HG03025 (cell line): ENCODE measurements around the gene CALR.
"Not testable (repeated sequence)": the region's sequence is repeated elsewhere in the genome, so short reads cannot be mapped to it uniquely, and the experiment has no call there.

Experiments used
- ATAC-seq: cut with Tn5 transposase; IDR thresholded peaks from one replicate; pipeline ENCODE4 v1.9.1; 2021; ENCODE audit warnings: mild to moderate bottlenecking, moderate library complexity; ENCODE audit not compliant: unreplicated experiment, low FRiP score

Gene CALR

DNA sequence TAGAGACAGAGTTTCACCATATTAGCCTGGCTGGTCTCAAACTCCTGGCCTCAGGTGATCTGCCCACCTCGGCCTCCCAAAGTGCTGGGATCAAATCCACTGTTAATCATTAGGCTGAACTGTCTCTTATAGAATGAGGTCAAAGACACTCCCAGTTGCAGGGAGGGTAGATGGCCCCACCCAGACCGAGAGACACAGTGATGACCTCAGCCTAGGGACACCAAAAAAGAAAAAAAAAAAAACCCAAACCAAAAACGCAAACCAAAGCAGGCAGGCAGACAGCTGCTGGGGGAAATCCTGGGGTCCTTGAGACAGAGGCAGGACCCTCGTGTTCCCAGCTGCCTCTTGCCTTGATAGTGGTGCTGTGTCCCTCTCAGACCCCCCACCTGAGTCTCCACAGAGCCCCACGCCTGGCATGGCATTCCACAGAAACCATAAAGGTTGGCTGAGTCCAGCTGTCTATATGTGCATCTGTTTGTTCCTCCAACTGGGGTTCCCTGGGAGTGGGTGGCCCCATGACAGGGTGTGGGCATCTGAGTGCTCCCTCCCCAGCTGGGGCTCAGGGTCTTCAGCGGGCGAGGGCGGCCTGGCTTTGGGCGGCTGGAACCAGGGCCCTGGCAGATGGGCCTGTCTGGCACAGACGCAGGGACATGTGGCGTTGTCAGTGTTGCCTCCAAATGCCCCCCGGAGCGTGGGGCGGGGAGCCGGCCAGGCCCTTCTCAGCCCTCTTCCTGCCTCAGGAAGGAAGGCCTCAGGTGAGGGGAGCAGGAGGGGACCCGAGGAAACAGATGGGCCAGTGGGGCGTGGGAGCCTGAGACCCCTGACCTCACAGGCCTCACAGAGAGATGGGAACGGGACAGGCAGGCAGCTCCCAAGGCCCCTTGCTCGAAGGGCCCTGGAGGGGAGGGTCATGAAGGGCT is 36.2 kb downstream of the CALR start:
- ATAC-seq = no peak

DNA sequence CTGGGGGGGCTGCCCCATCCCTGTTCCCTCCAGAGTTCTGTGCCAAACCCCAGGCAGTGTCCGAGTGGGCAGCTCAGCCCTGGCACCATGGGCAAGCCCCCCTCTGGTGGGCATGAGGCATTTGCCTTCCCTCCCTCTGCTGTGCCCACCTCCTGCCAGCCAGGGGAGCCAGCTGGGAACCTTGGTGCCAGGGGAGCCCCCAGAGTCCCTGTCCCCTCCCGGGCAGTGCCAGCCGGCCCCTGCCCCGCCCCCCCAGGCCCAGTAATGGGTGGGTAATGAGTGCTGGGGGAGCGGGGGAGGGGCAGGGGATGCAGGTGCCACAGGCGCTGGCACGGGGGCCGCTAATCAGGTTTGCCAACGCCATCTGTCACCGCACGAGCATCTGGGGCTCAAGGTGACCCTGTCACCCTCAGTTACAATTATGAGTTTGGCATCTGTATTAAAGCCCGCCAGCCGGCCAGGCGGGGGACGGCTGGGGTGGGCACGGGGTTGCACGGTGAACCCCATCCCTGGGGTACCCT is 36.9 kb downstream of the CALR start:
- no peak for ATAC-seq

DNA sequence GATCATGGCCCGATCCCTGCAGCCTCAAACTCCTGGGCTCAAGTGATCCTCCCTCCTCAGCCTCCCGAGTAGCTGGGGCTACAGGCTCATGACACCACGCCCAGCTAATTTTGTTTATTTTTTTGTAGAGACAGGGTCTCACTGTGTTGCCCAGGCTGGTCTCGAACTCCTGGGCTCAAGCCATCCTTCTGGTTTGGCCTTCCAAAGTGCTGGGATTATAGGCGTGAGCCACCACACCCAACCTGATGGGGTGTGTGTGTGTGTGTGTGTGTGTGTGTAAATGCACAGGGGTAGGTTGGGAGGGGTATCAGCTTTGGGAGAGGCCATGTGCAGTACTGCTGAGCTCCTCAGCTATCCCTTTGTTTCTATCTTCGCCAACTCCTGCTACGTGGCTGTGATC is 37.7 kb downstream of the CALR start:
- not testable (repeated sequence) for ATAC-seq

DNA sequence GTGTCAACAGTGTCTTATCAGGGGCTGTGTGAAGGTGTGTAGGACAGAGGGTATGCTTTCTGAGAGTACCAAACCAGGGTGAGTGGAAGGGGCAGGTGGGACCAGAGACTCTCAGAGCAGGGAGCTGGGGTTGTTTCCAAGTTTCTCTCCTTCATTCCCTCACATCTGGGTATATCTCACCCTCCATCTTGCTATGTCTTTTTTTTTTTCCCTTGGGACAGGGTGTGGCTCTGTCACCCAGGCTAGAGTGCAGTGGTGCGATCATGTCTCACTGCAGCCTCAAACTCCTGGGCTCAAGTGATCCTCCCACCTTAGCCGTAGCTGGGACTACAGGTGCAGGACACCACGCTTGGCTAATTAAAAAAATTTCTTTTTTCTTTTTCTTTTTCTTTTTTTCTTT is 41.6 kb downstream of the CALR start:
- ATAC-seq = no peak

DNA sequence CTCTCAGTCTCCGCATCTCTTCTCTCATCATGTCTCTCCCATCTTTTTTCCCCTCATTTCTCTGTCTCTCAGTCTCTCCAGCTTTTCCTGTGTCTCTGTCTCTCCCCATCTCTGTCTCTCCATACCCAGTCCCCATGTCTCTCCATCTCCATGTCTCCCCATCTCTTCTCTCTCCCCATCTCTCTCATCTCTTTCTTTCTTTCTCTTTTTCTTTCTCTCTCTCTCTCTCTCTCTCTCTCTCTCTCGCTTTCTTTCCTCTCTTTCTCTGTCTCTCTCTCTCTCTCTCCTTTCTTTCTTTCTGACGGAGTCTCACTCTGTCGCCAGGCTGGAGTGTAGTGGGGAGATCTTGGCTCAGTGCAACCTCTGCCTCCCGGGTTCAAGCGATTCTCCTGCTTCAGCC is 44.2 kb downstream of the CALR start:
- no peak for ATAC-seq

DNA sequence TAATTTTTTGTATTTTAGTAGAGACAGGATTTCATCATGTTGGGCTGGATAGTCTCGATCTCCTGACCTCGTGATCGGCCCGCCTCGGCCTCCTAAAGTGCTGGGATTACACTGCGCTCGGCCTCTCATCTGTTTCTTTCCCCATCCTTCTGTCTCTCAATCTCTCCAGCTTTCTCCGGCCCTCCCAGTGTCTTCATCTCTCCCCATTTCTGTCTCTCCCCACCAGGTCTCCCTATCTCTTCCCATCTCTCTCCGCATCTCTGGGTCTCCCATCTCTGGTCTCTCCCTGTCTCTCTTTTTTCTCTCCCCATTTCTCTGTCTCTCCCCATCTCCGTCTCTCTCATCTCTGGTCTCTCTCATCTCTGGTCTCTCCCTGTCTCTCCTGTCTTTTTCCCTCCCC is 44.7 kb downstream of the CALR start:
- ATAC-seq = no peak

DNA sequence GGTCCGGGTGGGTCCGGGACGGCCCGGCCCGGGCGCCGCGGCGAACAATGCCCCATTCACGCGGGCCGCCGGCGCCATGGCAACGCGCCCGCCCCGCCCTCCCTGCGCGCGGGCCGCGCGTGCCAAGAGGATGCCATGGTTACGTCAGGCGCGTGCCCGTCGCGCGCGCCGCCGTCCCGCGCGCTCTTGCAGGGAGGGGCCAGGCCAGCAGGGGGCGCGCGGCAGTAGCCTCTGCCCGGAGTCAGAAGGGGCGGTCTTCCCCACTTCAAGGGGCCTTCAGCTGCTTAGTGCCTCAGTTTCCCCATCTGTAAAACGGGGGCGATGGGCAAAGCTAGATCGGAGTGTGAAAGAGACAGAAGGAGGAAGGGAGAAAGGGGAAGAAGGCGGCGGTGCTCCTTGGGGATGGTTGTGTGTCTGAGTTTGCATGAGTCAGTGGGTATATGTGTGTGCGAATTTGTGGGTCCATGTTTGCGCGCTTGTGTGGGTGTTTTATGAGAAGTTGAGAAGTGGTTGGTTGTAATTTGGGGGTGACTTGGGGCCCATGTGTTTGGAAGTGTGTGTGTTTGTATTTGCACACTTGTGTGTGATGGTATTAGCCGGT is 45.2 kb downstream of the CALR start:
- ATAC-seq = no peak

DNA sequence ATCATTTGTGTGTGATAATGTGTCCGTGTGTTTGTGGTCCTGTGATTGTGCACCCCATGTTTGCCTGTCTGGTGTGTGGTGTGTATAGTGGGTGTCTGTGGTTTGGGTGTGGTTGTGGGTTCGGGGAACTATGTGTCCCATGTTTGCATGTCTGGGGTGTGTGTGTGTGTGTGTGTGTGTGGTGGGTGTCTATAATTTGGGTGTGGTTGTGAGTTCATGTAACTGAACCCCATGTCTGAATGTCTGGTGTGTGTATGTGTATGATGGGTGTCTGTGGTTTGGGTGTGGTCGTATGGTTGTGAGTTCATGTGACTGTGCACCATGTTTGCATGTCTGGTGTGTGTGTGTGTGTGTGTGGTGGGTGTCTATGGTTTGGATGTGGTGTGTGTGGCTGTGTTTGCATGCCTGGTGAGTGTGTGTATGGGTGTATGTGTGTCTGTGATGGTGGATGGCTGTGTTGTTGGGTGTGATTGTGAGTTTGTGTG is 45.8 kb downstream of the CALR start:
- no peak for ATAC-seq

DNA sequence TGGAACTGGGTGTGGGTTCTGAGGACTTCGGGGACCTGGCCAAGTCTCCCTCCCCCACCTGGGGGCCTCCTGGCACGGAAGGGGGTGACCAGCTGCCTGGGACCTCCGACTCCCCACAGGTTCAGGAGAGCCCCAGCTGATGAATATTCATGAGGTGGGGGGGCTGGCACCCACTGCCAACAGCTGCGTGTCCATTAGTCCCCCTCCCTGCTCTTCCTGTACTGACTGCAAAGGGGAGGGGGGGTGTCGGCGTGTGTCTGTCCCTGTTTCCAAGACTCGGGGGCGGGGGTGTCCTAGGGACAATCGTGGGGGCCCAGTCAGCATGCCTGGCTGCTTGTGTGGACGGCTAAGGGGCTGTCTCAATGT is 46.3 kb downstream of the CALR start:
- no peak for ATAC-seq

DNA sequence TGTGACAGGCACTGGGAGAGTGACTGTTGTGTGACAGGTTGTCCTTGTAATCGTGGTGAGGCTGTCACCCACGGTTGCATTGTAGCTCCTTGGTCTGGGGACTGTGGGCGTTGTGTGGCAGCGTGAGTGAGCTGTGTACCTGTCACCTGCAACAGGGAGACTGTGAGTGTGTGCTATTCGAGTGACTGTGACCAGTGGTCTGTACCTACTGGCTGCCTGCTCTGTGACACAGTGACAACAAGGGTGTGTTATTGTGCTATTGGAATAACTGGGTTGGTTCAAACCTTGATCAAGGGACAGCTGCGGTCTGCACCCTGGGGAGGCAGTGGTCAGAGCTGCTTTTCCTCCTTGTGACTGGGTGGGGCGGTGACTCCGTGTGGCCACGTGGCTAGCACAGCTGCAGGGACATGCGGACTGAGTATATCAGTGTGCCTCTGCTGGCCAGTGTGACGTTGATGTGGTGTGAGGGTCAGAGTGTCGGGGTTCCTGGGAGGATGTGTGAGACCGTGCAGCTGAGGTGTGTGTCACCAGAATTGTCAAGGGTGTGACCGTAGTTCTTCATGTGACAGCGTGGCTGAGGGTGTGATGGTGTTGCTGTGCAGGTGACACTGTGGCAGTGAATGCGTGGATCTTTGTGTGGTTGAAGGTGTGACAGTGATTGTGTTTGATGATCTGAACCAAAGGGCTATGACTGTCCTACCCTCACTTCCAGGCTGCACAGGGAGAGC is 46.8 kb downstream of the CALR start:
- ATAC-seq = no peak

DNA sequence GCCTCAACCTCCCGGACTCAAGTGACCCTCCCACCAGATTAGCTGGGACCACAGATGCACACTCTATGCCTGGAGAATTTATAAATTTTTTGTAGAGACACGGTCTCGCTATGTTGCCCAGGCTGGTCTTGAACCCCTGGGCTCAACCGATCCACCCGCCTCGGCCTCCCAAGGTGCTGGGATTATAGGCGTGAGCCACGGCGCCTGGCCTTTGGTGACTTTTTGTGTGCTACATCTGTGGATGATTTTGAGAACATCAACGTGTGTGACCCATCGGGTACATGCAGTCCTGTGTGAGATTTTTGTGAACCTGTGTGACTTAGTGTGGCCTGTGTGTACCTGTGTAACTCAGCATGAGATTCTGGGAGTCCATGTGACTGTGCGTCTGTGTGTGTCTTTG is 48.3 kb downstream of the CALR start:
- ATAC-seq = no peak

DNA sequence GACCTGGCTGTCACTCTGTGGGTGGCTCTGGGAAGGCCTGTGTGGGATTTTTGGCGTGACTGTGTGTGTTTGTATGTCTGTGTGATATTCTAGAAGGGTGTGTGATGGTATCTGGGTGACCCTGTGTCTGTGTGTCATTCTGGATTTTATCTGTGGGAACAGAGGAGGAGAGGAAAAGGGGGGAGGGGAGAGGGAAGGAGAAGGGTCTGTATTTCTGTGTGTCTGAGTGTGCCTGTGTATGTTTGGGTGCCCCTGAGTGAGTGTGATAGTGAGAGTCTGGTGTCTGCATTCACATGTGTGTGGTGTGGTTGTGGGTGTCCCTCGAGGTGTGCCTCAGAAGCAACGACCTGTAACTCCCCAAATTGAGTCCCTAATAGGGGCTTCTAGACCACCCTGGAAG is 48.8 kb downstream of the CALR start:
- ATAC-seq = no peak

DNA sequence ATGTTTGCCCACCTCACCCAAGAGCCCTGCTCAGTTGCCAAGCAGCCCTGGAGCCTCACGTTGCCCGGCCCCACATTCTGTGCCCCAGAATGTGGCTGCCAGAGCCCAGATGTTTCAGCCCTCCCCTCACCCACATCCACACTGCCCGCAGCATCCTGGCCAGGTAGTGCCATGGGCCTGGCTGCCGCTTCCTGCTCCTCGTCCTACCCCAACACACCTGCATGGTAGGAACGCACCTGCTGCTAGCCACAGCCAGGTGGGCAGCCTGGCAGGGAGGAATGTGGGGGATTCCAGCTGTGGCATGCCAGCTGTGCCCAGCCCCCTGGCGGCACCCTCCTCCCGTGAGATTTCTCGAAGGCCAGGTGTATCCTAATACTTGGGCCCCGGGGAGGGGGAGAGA is 49.4 kb downstream of the CALR start:
- no peak for ATAC-seq

DNA sequence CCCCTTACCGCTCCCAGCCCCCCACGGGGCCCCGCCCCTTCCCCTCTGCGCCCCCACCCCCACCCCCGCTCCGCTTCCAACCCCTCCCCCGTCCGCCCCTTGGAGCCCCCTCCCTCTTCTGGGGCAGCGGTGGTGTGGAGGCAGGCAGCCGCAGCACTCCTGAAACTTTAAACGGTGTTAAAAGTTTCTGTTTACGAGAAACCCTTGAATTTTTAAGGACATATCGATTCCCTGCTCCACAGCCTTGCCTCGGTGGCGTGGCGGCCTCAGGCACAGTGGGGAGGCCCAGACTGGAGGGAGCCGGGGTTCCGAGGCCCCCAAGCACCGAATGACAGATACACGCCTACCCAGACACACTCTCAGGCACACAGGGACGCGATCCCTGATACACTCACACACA is 52.0 kb downstream of the CALR start:
- ATAC-seq = no peak

DNA sequence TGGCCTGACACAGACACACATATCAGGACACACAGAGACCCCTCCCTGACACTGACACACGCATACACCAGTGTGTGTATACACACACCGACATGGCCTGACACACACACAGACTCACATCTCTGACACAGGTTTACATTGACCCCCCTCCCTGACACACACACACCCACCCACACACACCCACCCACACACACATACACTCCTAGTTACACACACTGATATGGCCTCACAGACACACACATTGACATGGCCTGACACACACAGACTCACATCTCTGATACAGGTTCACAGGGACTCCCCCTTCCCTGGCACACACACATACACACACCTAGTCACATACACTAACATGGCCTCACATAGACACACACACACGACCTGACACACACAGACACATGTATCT is 52.4 kb downstream of the CALR start:
- no peak for ATAC-seq

DNA sequence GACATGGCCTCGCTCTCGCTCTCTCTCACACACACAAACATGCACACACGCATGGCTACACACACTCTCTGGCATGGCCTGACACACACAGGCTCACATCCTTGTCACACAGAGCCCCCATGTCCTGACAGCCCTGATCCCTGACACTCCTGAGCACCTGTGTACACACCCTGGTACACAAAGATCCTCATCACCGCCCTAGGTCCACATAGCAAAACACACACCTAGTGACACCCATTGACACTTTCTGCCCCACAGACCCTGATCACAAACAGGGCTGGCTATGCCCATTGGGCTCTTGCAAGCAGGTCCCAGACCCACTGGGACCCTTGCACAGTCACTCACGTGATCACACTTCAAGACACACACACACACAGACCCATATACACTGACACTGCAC is 52.9 kb downstream of the CALR start:
- no peak for ATAC-seq

DNA sequence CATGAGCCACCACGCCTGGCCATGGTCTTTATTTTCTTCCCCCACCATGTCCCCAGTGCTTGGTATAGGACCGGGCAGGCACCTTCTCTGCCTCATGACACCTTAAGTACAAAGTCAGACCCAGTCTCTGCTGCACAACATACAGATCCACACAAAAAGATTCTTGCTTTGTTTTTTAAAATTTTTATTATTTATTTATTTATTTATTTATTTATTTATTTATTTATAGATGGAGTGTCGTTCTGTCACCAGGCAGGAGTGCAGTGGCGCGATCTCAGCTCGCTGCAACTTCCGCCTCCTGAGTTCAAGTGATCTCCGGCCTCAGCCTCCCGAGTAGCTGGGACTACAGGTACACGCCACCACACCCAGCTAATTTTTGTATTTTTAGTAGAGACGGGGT is 54.3 kb downstream of the CALR start:
- no peak for ATAC-seq

DNA sequence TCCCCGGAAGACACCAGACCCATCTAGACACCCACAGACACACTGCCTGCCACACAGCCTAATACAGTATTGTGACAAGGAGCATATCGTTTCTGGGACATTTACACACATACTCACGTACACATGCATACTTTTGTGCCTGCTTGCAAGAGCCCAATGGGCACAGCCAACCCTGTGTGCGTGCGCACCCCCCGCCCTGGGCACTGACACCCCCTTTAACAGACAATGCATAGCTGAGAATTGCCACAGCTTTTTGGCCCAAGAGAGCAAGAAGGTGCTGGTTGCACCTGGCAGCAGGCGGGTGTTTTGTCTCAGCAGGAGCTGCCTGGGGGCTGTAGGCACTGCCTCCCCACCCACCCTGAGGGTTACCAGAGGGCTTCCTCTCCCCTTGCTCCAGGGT is 55.2 kb downstream of the CALR start:
- ATAC-seq = no peak
